KBM-7 (cell line): ENCODE results near the gene KCNQ1.

Source experiments
- DNase-seq: peaks from one replicate; pipeline ENCODE4 v3.0.0-alpha.2; 2015
- in situ Hi-C: fragments of 300-500 bp; cut with MboI; formaldehyde crosslinking; loops from 2 replicates; pipeline ENCODE4 v1.14.3; 2020; ENCODE audit warnings: low sequenced_read_pairs, low pct_unique_long_range_greater_than_20kb, mixed read lengths

The KCNQ1 gene

DNA sequence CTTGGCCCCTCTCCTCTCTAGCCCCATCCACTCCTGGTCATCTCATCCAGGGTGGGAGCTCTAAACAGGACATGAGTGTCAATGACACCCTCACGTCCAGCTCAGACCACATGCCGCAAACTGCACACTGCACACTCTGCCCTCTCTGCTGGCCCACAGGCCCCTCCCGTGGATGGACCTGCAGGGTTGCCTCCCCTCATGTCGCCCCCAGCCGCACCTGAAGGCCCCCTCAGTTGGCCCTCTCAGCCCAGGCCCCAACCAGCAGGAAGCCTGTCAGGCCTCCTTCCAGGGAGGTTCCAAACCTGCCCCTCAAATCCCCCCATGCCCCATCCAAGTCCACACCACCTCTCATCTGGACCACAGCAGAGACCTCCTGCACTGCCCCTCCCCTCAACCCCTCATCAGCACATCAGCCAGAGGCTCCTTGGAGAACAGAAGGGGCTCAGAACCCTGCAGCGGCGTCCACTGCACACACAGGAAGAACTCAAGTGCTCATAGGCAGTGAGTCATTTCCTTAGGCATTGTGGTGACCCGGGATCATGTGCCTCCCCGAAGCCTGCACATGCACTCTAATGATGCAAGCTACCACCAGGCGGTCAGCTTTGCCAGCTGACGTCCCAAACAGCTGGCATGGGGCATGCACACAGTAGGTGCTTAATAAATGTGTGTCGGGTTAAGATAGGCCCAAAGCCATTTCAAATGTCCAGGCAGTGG, 453.7 kb downstream of the KCNQ1 start:
- in situ Hi-C loops: loop anchor here (10.0 kb wide), 2 partner anchors 364 to 464 kb away; no protein-coding TSS in a partner anchor
- peak; percentile 75 for DNase-seq
